GM19035 (cell line): ENCODE data around the gene SORCS2.

Source experiments
- ATAC-seq: cut with Tn5 transposase; IDR thresholded peaks from one replicate; pipeline ENCODE4 v1.9.1; 2021; ENCODE audit not compliant: unreplicated experiment

SORCS2 gene

DNA sequence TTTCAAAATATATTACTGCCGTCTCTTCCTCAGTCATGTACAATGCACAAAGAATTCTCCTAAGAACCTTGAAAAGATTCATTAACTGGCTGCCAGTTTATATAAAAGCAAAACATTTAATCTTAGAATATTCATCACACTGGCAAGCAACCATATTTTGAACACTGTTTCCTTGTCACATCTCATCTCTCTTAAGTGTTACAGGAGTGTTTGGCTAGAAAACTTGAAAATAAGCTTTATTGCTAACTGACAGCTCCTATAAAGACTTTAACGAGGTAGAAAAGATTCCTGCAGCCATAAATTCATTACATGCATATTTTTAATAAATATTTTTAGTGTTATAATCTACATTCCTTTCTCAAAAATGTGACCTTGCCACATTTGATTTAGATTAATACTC lies 597.7 kb downstream of the SORCS2 start:
- no peak for ATAC-seq

- no peak for ATAC-seq
Measured at GRCh38 chr4:7790999-7791398, 598.7 kb downstream of the SORCS2 start.
